CD4-positive, alpha-beta T cell treated with Interferon gamma for 1 hour (primary cell): ENCODE measurements around the gene CBX4.

Experiments
- DNase-seq: peaks from one replicate; pipeline ENCODE4 v3.0.0-alpha.2; 2020

The CBX4 gene

GRCh38 chr17:79798299-79799173 is 40.7 kb downstream of the CBX4 start:
- DNase-seq, result no peak

DNA sequence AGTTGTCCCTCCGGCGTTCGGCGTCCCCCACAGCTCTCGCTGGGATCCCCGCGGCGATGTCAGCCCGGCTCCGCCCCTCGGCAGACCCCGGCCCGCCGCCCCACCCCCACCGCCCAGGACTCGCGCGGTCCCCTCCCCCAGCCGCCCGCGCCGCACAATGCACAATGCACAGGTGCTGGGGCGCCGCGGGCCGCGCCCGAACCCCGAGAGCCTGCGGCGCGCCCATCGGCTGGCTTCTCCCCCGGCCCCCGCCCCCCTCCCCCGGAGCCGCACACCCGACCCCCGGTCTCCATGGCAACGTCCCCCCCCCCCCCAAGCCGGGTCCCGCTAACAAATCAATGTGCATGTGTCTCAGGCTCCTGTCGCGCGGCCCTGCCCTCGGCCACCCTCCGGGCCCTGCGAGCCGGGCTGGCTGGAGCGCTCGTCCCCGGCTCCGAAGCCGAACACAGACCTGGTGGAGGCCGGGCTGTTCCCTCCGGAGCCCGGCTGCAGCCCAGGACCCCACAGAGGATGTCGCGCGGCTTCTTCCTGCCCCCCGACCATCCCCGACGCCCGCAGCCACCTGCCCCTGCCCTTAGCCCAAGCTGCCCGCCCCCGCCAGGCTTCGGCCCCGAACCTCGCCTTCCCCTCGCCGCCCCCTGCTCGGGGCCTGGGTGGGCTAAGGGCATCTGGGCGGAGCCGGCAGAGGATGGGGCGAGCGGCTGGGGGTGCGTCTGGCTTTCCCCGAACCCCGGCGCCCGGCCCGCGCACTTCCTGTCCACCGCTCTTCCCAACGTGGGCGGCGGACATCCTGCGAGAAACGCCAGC is 41.5 kb downstream of the CBX4 start:
- no peak for DNase-seq

DNA sequence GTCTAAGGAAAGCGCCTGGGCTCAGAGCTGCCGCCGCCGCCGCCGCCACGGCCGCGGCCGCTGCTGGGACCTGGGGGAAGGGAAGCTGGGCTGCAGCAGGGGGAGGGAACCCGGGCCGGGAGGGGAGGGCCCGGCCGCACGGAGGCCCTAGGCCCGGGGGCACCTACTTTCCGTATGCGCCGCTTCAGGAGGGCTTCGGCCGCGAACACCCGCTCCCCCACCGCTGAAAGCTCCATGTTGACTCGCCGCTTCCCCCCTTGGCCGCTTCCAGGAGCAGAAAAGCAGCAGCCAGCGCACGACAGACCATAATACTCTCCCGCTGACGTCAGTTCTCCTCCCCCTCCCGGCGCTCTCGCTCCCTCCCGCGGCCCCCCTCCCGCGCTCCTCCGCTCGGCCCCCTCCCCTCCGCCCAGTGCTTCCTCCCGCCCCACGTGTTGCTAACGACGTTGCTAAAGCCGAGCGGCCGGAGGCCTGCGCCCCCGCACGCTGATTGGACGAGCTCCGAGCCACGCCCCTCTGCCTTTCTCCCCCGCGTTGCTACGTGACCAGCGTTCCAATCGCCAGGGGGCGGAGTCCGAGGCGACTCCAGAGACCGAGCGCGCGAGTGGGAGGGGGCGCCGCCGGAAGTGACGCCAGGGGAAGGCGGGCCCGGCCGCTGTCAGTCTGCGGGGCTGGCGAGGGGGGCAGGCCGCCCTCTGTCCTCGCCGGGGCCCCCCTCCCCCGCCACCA is 42.3 kb downstream of the CBX4 start, which contains the start of gene CBX8:
Gene CBX8 (minus strand): TSS at position 315 of the 729 bp plus-strand sequence. CDS start 79 bp downstream, at position 236.
- DNase-seq, result peak; percentile 99

DNA sequence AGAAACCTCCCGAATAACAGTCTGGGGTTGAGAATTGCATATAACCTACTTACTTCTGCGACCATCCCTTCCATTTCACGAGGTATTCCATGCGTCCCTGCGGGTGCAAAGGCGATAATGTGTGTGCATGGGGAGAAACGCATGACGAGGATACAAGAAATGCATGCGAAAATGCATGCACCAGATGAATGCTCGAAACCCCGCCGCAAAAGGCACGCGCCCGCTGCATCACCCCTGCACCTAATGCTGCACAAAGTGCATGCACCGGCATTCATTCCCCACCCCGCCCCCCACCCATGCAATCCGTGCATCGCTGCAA is 42.8 kb downstream of the CBX4 start:
- DNase-seq, result no peak

- DNase-seq, result no peak
These were observed 43.3 kb downstream of the CBX4 start for GRCh38 chr17:79795795-79796443.

- DNase-seq, result no peak
These were observed 44.4 kb downstream of the CBX4 start for GRCh38 chr17:79794659-79795511.

GRCh38 chr17:79793924-79794304 is 45.3 kb downstream of the CBX4 start:
- no peak for DNase-seq

- DNase-seq, result no peak
These were observed 46.0 kb downstream of the CBX4 start for GRCh38 chr17:79792984-79793923.

- DNase-seq, result no peak
These were observed 46.8 kb downstream of the CBX4 start for GRCh38 chr17:79792341-79792871.

DNA sequence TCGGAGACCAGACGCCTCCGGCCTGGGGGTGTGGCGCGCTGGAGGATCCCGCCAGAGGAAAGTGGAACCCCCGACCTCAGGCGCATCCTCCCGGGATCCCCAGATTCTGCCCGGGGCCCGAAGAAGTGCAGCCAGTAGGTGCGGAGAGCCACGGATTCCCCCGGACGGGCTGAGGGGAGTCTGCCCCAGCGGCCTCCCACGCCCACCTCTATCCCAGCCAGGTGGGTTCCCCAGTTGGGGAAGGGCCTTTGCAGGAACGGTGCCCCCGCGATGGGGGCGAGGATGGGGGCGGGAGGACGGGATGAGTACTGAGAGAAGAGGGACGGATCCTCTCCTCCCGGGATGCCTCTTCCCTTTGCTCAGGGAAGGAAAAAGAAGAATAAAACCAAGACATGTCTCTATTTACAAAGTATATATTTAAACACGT is 47.5 kb downstream of the CBX4 start:
- DNase-seq, result no peak

- no peak for DNase-seq
These were observed 48.2 kb downstream of the CBX4 start for GRCh38 chr17:79790805-79791734.

DNA sequence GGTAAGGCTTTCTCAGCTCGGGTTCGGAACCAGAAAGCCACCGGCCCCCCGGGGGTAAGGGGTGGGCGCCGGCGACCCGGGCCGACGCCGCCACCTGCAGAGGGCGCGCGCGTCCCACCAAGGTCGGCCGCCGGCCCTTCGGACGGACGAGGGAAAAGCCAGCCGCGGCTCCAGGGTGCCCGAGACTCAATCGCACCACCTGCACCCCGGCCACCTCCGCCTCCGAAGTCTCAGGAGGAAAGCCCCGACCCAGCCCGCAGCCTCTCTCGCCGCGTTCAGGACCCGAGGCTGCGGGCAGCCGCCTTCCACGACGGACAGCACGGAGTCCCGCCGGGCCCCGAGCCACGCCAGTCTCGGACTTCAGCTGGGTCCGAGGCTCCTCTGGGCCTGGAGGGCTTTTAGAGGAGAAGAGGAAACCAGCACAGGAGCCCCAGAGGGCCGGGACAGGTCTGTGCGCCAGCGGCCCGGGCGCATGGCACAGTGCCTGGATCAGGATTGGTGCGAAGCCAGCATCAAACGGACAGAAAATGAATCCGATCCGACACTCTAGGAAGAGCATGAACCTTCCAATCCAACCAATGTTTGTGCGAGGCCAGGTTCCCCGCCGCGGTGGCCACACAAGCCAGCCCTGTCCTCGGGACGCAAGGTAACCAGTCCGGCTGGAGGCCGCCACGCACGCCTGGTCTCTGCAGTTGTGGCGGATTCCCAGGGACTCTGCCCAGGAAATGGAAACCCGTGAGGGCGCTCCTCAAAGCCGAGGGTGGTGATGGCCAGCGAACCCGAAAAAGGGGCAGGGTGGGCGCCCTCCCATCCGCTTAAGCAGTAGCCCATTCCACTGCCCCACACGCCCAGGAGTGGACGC is 49.1 kb downstream of the CBX4 start:
- DNase-seq, result peak; percentile 31

DNA sequence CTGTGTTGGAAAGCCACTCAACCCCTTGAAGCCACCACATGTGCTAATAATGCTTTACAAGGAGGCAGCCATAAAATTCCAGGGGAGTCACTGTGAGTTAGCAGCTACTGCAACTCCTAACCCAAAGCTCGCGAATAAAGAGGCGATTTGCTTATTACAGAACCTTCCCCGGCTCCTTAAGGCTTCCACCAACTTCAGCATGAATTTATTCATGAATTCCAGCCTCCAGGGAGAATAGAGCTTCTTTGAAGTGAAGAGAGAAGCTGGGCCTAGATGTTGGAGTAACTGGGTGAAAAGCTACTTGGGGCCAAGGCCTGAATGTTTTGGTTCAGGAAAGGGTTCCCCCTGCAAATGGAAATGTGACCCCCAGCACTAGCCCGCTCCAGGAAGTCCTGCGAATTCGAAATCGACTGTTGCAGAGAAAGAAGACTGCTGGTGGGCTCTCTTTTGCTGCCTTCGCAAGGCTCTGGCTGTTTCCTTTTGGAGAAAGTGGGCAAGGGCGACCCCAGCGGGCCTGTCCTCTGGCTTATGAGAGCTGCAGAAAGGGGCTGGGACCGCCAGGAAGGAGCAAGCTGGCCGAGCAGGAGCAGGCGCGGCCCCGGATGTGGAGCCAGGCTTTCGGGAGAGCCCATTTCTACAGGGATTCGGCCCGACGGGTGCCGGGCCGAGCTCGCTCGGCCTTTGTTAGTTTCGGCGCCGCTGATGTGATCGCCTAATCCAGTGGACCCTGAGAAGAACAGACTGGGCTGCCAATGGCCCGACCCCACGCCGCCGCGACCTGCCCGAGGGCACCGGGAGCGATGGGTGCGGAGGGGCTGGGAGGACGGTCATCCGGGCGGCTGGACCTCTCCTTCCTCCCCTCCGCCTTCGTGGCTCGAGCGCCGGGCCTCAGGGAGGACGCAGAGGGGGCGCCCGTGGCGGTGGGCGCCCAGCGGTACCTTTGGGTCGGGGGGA is 50.0 kb downstream of the CBX4 start:
- no peak for DNase-seq

DNA sequence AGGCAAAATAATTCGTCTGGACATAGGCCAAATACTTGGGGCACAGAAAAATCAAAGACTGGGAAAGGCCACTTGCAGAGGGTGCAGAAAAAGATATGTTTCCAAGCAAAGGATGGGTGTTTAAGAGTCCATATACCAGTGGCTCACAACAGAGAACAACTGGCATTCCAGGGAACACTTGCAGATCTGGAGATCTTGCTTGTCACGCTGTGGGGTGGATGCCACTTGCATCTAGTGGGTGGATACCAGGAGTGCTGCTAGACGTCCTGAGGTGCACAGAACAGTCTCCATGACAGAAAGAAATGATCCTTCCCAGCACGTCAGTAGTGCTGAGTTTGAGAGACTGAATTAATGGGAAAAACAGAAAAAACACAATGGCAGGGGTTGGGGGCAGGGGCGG is 50.8 kb downstream of the CBX4 start:
- no peak for DNase-seq

DNA sequence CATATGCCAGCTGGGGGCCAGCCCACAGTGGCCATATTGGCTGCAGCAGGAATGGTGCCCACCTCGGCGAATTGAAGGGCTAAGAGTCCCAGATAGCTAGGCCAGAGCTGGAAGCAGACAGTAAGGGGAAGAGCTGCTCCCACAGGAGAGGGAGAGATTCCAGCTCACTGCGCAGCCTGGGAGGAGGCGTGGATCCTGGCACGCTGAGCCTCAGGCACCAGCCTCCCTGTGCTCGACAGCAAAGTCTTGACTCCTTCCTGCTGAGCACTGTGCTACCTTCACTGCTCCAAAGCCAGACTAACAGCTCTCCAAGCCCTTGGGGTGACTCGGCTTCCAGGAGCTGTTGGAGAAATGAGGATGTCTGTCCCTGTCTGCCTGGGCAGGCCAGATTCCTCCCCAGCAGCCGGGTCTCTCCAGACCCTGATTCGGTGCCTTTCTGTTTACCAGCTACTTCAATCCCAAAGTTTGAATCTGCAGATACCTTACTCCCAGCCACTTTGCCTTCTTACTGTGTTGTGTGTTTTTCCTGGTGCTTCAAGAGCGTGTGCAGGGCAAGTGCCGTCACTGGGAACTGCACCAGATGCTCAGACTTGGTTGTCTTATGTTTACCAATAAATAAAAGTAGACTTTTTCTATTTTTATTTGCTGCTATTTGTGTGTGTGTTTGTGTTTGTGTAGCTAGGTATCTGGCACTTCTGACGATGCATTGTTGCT is 52.2 kb downstream of the CBX4 start:
- no peak for DNase-seq
